OCI-LY7 (cell line): ENCODE data around the gene KCNQ1. TPM values are rescaled to one million over a fixed set of nuclear protein-coding genes. Genes with fewer than 3 reads are reported as not detected.

Experiments
- BruUV-seq: library from RNA; stranded (reverse); fragments of 400-500 nt; replicated peaks from 2 replicates; lab custom pipeline; 2021; lab: Mats Ljungman, UMichigan
- CTCF ChIA-PET: fragments of 300-600 bp; sonication (Branson Sonifier 250); formaldehyde crosslinking; loops from one replicate; lab custom pipeline; 2022; ENCODE audit warnings: antibody characterized with exemption; ENCODE audit not compliant: unreplicated experiment; lab: Charles Lee
- POLR2A ChIA-PET: fragments of 300-600 bp; sonication (Branson Sonifier 250); formaldehyde crosslinking; loops from one replicate; lab custom pipeline; 2022; ENCODE audit warnings: antibody characterized with exemption; lab: Charles Lee
- DNase-seq: peaks from one replicate; pipeline ENCODE4 v3.0.0-alpha.2; 2015; ENCODE audit warnings: low spot score
- H2AFZ ChIP-seq: fragments of 200-600 bp; sonication (generic), shearing (Covaris generic); 2 replicates; pipeline ENCODE4 v1.6.1; 2014; ENCODE audit warnings: mild to moderate bottlenecking, antibody characterized with exemption, low read length, moderate library complexity
- H3K27ac ChIP-seq: fragments of 200-600 bp; sonication (generic); 2 replicates; pipeline ENCODE4 v1.5.1; 2014; ENCODE audit warnings: mixed run types, low read depth, mild to moderate bottlenecking, moderate library complexity, low read length, inconsistent platforms; ENCODE audit not compliant: poor library complexity, severe bottlenecking
- H3K36me3 ChIP-seq: fragments of 200-600 bp; sonication (generic); 2 replicates; pipeline ENCODE4 v1.6.1; 2014; ENCODE audit warnings: mild to moderate bottlenecking, antibody characterized with exemption, low read length, moderate library complexity, mixed read lengths; ENCODE audit not compliant: insufficient read depth
- H3K4me1 ChIP-seq: fragments of 200-600 bp; sonication (generic); 2 replicates; pipeline ENCODE4 v1.5.1; 2014; ENCODE audit warnings: mild to moderate bottlenecking, low read length; ENCODE audit not compliant: insufficient read depth, poor library complexity, severe bottlenecking
- H3K4me2 ChIP-seq: fragments of 200-600 bp; sonication (generic); 2 replicates; pipeline ENCODE4 v1.6.1; 2014; ENCODE audit warnings: mild to moderate bottlenecking, low read length
- H3K4me3 ChIP-seq: fragments of 200-600 bp; sonication (generic); 2 replicates; pipeline ENCODE4 v1.5.1; 2014; ENCODE audit warnings: mild to moderate bottlenecking, low read depth, low read length; ENCODE audit not compliant: poor library complexity, severe bottlenecking
- H3K79me2 ChIP-seq: fragments of 200-600 bp; sonication (generic); 2 replicates; pipeline ENCODE4 v1.6.1; 2016; ENCODE audit warnings: low read depth, mild to moderate bottlenecking, low read length, moderate library complexity, mixed read lengths; ENCODE audit not compliant: insufficient read depth
- H3K9me2 ChIP-seq: fragments of 200-600 bp; sonication (generic); 2 replicates; pipeline ENCODE4 v1.6.1; 2016; ENCODE audit warnings: mild to moderate bottlenecking, low read length, mixed read lengths; ENCODE audit not compliant: insufficient read depth
- H3K9me3 ChIP-seq: fragments of 200-600 bp; sonication (generic); 2 replicates; pipeline ENCODE4 v1.6.1; 2014; ENCODE audit warnings: mild to moderate bottlenecking, mixed run types, low read length, mixed read lengths
- H4K20me1 ChIP-seq: fragments of 200-600 bp; sonication (generic); 2 replicates; pipeline ENCODE4 v1.6.1; 2014; ENCODE audit warnings: mild to moderate bottlenecking, antibody characterized with exemption, low read length, moderate library complexity, mixed read lengths; ENCODE audit not compliant: insufficient read depth
- EZH2phosphoT487 ChIP-seq: fragments of 200-600 bp; sonication (generic); IDR thresholded peaks from 2 replicates; pipeline ENCODE4 v1.6.1; 2018; ENCODE audit warnings: low read depth, borderline replicate concordance, mild to moderate bottlenecking, mixed run types, antibody characterized with exemption, low read length, moderate library complexity, mixed read lengths
- intact Hi-C: fragments of 100-400 bp; cut with micrococcal nuclease; formaldehyde crosslinking; loops from one replicate; pipeline ENCODE4 v1.10.0; 2022; ENCODE audit not compliant: unreplicated experiment
- total RNA-seq, 2 experiments: library from RNA; depleted of rRNA in 1 of 2; stranded (reverse); fragments of >200 nt in 1 of 2; shearing (Covaris generic) in 1 of 2; gene quantifications; 2 replicates each; pipeline ENCODE4 v1.2.3, GENCODE V29; 2014 to 2022
- TF ChIP-seq, protein P1 (sequence below): fragments of 200-600 bp; sonication (generic); conservative IDR thresholded peaks from 2 replicates; pipeline ENCODE4 v1.5.1; 2014; ENCODE audit warnings: mild to moderate bottlenecking, antibody characterized with exemption, low read length, moderate library complexity, mixed read lengths

Gene KCNQ1
- total RNA-seq, 2 experiments from 2014 or later = 0.22 to 1.3 TPM

DNA sequence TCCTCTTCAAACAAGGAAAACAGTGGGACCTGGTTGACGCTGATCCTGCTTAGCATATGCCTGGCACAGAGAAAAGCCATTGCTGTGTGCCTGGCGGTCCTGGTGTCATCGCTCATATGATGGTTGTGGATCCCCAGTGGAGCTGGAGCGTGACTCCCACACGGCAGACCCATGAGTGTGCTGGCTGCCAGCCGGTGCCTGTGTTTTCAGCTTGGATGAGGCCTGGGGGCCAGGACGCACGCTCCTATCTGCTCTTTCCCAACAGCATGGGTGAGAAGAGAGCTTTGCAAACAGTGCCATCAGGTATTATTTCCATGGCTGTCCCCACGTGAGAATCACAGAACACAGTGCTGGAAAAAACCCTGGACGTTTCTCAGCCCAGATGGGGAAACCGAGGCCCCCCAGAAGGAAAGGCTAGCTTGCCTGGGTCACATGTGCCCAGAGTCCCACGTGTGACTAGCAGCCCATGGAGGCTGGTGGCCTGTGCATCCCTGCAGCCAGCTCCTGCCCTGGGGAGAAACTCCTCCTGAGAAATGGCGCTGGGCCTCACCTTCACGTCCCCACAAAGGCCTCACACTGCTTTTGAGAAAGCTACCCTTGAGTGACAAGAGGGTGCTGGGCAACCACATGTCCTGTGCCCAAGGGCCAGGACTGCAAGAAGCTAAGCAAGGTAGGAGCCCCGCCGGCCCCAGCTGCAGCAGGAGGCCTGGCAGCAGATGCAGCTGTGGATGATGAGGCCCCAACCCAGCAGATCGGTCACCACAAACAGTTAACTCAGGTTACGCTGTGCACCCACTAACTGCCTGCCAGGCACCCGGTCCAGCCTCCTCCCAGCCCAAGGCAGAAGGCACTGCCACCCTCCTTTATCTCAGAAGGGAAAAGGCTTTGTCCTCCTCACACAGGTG lies 436.5 kb downstream of the KCNQ1 start:
- H3K4me3 ChIP-seq = no peak overlapping the region
- no peaks in the 10 kb centered on the region for H3K79me2 ChIP-seq
- ChIA-PET POLR2A (no interaction called here), CTCF (no interaction called here)
- H3K27ac ChIP-seq = no peak overlapping the region
- no peak overlapping the region for H3K4me2 ChIP-seq
- no peaks in the 10 kb centered on the region for H3K9me2 ChIP-seq
- no TSS peak for BruUV-seq
- peaks cover 9% of the 10 kb centered on the region for H3K4me1 ChIP-seq
- no peak overlapping the region for H2AFZ ChIP-seq
- TF ChIP-seq, protein P1, sequence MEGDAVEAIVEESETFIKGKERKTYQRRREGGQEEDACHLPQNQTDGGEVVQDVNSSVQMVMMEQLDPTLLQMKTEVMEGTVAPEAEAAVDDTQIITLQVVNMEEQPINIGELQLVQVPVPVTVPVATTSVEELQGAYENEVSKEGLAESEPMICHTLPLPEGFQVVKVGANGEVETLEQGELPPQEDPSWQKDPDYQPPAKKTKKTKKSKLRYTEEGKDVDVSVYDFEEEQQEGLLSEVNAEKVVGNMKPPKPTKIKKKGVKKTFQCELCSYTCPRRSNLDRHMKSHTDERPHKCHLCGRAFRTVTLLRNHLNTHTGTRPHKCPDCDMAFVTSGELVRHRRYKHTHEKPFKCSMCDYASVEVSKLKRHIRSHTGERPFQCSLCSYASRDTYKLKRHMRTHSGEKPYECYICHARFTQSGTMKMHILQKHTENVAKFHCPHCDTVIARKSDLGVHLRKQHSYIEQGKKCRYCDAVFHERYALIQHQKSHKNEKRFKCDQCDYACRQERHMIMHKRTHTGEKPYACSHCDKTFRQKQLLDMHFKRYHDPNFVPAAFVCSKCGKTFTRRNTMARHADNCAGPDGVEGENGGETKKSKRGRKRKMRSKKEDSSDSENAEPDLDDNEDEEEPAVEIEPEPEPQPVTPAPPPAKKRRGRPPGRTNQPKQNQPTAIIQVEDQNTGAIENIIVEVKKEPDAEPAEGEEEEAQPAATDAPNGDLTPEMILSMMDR = no peak
- no peak for TF ChIP-seq EZH2phosphoT487
- H4K20me1 ChIP-seq = no peaks in the 10 kb centered on the region; the same call in 1 of the 2 replicates
- intact Hi-C loops = no loop called here
- no peaks in the 10 kb centered on the region for H3K36me3 ChIP-seq
- no peaks in the 10 kb centered on the region for H3K9me3 ChIP-seq
- DNase-seq = no peak

DNA sequence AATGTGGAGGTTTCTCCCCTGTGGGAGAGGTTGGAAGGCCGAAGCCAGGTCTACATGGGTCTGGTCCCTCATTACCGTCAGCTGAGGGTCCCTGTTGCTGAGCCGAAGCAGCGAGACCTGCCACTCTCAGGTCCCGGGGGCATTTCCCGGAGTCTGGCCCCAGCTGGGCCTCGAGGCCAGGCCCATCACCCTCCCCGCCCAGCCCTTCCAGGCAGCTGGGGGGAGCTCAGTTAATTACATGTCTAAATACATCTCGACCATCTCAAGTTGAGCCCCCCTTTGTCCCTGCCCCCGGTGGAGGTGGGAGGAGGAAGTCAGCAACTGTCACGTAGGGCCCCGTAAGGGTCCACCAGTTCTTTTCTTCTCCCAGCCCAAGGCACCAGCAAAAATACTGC lies 437.2 kb downstream of the KCNQ1 start:
- DNase-seq = no peak
- Histone ChIP-seq H3K27ac (no peak overlapping the region), H4K20me1 (no peaks in the 10 kb centered on the region; the same call in 1 of the 2 replicates), H3K4me3 (no peak overlapping the region), H3K9me3 (no peaks in the 10 kb centered on the region), H3K36me3 (no peaks in the 10 kb centered on the region), H3K4me2 (no peak overlapping the region), H3K4me1 (peaks cover 13% of the 10 kb centered on the region), H3K79me2 (no peaks in the 10 kb centered on the region), H2AFZ (no peak overlapping the region), H3K9me2 (no peaks in the 10 kb centered on the region)
- no TSS peak for BruUV-seq
- ChIA-PET POLR2A (no interaction called here), CTCF (no interaction called here)
- no peak for TF ChIP-seq EZH2phosphoT487
- TF ChIP-seq, protein P1 = no peak
- intact Hi-C loops = no loop called here
